Calu3 (cell line): ENCODE results near the gene GTF2H4. TPM values are rescaled to one million over a fixed set of nuclear protein-coding genes. Genes with fewer than 3 reads are reported as not detected.
A peak's percentile ranks its signal among the peaks of the same experiment; 100 is the strongest.
"Not testable (repeated sequence)": the region's sequence is repeated elsewhere in the genome, so short reads cannot be mapped to it uniquely, and the experiment has no call there.

Experiments
- Bru-seq: library from RNA; stranded (reverse); fragments of 400-500 nt; gene quantifications from one replicate; lab custom pipeline; 2021; lab: Mats Ljungman, UMichigan
- BruChase-seq, 2 experiments: library from RNA; stranded (reverse); fragments of 400-500 nt; gene quantifications; one replicate each; lab custom pipeline; 2021; lab: Mats Ljungman, UMichigan
- BruUV-seq: library from RNA; stranded (reverse); fragments of 400-500 nt; replicated peaks from 2 replicates; lab custom pipeline; 2021; lab: Mats Ljungman, UMichigan
- CTCF ChIA-PET: fragments of 300-600 bp; sonication (Branson Sonifier 250); formaldehyde crosslinking; loops from one replicate; lab custom pipeline; 2022; ENCODE audit warnings: antibody characterized with exemption; lab: Charles Lee
- DNase-seq: peaks from one replicate; pipeline ENCODE4 v3.0.0; 2022
- H3K27ac Mint-ChIP-seq: one replicate; pipeline ENCODE4 v1.8.0; 2022; ENCODE audit warnings: mixed read lengths; ENCODE audit not compliant: unreplicated experiment
- H3K27me3 Mint-ChIP-seq: one replicate; pipeline ENCODE4 v1.8.0; 2022; ENCODE audit warnings: mixed read lengths; ENCODE audit not compliant: unreplicated experiment
- H3K36me3 Mint-ChIP-seq: one replicate; pipeline ENCODE4 v1.8.0; 2022; ENCODE audit warnings: mild to moderate bottlenecking, moderate library complexity, mixed read lengths; ENCODE audit not compliant: insufficient read depth, unreplicated experiment
- H3K4me1 Mint-ChIP-seq: one replicate; pipeline ENCODE4 v1.8.0; 2022; ENCODE audit warnings: mild to moderate bottlenecking, low read depth, mixed read lengths; ENCODE audit not compliant: unreplicated experiment
- H3K4me3 Mint-ChIP-seq: one replicate; pipeline ENCODE4 v1.8.0; 2022; ENCODE audit warnings: mild to moderate bottlenecking, low read depth, moderate library complexity, mixed read lengths; ENCODE audit not compliant: unreplicated experiment
- H3K9me3 Mint-ChIP-seq: one replicate; pipeline ENCODE4 v1.8.0; 2022; ENCODE audit warnings: low read depth, mixed read lengths; ENCODE audit not compliant: unreplicated experiment
- intact Hi-C: fragments of 100-400 bp; cut with micrococcal nuclease; formaldehyde crosslinking; loops from one replicate; pipeline ENCODE4 v1.10.0; 2022; ENCODE audit not compliant: unreplicated experiment
- long read RNA-seq: library from polyadenylated mRNA; stranded (forward); transcript quantifications from one replicate; pipeline ENCODE4 v2.0.0, GENCODE V29; 2022
- total RNA-seq: library from RNA; stranded (reverse); gene quantifications from 2 replicates; pipeline ENCODE4 v1.2.3, GENCODE V29; 2022
- TF ChIP-seq, protein P1 (sequence below): fragments of 200-600 bp; IDR thresholded peaks from one replicate; pipeline ENCODE4 v1.8.0; 2022; ENCODE audit warnings: antibody characterized with exemption; ENCODE audit not compliant: unreplicated experiment

Gene GTF2H4
- 70.5 and 80.0 TPM in 2 replicates for total RNA-seq
- Bru-seq, nascent RNA, result percentile 69 among the genes with signal in this experiment
- percentile 94 among the genes with signal in this experiment for BruChase-seq, experiment 1, labeled RNA remaining after a 6-hour chase
- BruChase-seq, experiment 2, labeled RNA remaining after a 2-hour chase, result percentile 88 among the genes with signal in this experiment
- long read RNA-seq, partial matches to known transcripts, result 1 of 2 reads
- long read RNA-seq, other reads (novel, unspliced or antisense), result 0 of 2 reads

DNA sequence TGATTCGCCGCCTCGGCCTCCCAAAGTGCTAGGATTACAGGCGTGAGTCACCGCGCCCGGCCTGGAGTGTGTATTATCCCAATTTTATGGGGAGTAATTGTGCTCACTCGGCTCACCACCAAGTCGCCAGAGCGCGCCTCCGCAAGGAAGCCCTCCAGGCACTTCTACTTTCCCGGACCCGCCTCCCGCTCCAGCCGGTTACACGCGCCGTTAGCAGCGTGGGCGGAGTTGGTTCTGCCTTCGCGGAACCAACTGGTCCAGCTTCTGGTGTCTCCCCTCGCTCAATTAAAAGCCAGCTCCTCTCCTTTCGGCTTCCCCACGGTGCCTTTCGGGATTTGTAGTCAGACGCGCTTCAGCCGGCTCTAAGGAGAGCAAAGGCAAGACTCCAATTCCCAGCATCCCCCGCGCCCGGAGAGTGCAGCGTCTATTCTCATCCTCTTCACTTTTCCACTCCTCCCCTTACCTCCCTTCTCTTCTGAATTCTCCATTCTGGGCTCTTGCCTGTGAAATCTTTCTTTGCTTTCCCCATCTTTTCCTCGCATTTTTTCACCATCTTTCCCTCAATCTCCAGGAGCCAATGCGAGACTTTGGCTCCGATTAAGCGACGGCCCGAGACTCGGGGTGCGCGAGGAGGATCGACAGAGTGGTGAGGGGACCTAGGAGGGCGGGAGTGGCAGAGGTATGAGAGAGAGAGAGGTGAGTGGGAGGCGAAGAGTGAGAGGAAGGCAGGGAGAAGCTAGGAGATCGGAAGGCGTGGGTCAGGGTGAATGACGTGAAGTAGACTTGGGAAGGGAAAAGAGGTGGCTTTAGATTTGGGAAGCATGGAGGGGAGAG lies at the start of gene GTF2H4:
Gene GTF2H4 (plus strand): TSS at position 450 of the 834 bp plus-strand sequence.
- Mint-ChIP-seq H3K36me3 (peaks cover 44% of the 10 kb centered on the region), H3K4me3 (peak within 1 kb of the TSS; percentile 97), H3K9me3 (no peaks in the 10 kb centered on the region), H3K27ac (peak within 1 kb of the TSS; percentile 76), H3K4me1 (peaks cover 18% of the 10 kb centered on the region), H3K27me3 (no peaks in the 10 kb centered on the region)
- TF ChIP-seq, protein P1, sequence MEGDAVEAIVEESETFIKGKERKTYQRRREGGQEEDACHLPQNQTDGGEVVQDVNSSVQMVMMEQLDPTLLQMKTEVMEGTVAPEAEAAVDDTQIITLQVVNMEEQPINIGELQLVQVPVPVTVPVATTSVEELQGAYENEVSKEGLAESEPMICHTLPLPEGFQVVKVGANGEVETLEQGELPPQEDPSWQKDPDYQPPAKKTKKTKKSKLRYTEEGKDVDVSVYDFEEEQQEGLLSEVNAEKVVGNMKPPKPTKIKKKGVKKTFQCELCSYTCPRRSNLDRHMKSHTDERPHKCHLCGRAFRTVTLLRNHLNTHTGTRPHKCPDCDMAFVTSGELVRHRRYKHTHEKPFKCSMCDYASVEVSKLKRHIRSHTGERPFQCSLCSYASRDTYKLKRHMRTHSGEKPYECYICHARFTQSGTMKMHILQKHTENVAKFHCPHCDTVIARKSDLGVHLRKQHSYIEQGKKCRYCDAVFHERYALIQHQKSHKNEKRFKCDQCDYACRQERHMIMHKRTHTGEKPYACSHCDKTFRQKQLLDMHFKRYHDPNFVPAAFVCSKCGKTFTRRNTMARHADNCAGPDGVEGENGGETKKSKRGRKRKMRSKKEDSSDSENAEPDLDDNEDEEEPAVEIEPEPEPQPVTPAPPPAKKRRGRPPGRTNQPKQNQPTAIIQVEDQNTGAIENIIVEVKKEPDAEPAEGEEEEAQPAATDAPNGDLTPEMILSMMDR, result no peak
- BruUV-seq, result no TSS peak
- CTCF ChIA-PET, result interaction anchor here (0.6 to 1.5 kb wide), 16 partner anchors 12 to 804 kb away, joined by 3 to 14 read pairs (median 4); partner anchors contain the start of genes DDR1 and IER3
- DNase-seq, result peak; percentile 99
- intact Hi-C loops, result loop anchor here (2.0 kb wide), 1 partner anchor 23 kb away; the partner anchor contains the start of gene DDR1

DNA sequence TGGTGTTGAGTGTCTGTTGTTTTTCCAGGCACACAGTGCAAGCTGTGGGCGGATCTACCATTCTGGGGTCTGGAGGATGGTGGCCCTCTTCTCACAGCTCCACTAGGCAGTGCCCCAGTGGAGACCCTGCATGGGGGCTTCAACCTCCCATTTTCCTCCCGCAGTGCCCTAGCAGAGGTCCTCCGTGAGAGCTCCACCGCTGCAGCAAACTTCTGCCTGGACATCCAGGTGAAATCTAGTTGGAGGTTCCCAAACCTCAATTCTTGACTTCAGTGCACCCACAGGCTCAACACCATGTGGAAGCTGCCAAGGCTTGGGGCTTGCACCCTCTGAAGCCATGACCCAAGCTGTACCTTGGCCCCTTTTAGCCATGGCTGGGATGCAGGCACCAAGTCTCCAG lies 48.3 kb upstream of the GTF2H4 start:
- H3K36me3 Mint-ChIP-seq, H3K27ac Mint-ChIP-seq, CTCF ChIA-PET, H3K27me3 Mint-ChIP-seq, DNase-seq, H3K9me3 Mint-ChIP-seq, H3K4me3 Mint-ChIP-seq, BruUV-seq, intact Hi-C loops: not testable (repeated sequence)
- peaks cover 16% of the 10 kb centered on the region for H3K4me1 Mint-ChIP-seq

DNA sequence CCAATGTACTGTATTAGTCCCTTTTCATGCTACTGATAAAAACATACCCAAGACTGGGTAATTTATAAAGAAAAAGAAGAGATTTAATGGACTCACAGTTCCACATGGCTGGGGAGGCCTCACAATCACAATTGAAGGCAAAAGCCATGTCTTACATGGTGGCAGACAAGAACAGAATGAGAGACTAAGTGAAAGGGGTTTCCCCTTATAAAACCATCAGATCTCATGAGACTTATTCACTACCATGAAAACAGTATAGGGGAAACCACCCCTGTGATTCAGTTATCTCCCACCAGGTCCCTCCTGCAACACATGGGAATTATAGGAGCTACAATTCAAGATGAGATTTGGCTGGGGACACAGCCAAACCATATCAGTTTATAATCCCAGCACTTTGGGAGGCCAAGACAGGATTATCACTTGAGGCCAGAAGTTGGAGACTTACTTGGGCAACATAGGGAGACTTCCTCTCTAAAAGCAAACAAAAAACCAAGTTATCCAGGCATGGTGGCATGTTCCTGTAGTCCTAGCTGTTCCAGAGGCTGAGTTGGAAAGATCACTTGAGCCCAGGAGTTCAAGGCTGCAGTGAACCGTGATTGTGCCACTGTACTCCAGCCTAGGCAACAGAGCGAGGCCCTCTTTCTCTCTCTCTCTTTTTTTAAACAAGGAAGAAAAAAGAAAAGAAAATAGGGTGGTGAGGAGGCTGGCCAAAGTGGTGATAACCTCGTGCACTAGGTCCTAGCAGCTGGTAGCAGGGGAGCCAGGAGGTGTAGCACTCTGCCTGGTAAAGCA lies 46.6 kb upstream of the GTF2H4 start:
- H3K27me3 Mint-ChIP-seq, result no peaks in the 10 kb centered on the region
- H3K4me1 Mint-ChIP-seq, result no peaks in the 10 kb centered on the region
- TF ChIP-seq, protein P1, result no peak
- no peaks in the 10 kb centered on the region for H3K36me3 Mint-ChIP-seq
- no peak overlapping the region for H3K4me3 Mint-ChIP-seq
- CTCF ChIA-PET, result no interaction called here
- no TSS peak for BruUV-seq
- intact Hi-C loops, result no loop called here
- H3K27ac Mint-ChIP-seq, result no peak overlapping the region
- no peak for DNase-seq
- H3K9me3 Mint-ChIP-seq, result peaks cover 7% of the 10 kb centered on the region

DNA sequence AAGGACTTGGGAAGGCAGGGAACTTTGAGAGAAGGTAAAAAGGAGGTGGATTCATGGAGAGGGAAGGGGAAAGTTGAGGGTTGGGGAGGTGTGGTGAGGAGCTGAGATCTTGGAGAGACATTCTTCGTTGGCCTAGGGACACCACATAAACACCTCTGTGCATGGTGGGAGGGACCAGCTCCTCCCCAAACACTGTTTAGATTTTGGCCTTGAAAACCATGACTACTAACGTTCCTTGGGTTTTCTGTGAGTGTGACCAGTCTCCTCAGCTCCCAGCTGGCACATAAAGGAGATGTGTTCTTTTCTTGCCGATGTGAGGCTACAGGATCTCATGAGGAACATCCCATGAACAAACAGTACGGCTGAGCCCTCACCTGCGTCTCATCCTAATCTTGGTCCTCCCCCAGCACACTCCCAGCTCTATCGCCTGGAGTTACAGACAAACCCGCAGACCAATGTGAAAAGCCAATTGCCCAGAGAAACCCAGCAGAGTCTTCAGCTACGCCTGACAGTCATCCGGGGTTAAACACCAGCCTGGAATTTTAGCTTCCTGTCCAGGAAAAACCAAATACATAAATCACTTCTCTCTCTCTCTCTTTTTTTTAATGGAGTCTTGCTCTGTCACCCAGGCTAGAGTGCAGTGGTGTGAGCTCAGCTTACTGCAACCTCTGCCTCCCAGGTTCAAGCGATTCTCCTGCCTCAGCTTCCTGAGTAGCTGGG lies 45.7 kb upstream of the GTF2H4 start:
- Mint-ChIP-seq H3K4me3 (no peak overlapping the region), H3K9me3 (peaks cover 7% of the 10 kb centered on the region), H3K27ac (no peak overlapping the region), H3K27me3 (no peaks in the 10 kb centered on the region), H3K4me1 (no peaks in the 10 kb centered on the region), H3K36me3 (no peaks in the 10 kb centered on the region)
- intact Hi-C loops, result no loop called here
- CTCF ChIA-PET, result no interaction called here
- no TSS peak for BruUV-seq
- DNase-seq, result no peak
- TF ChIP-seq, protein P1, result no peak
